Measurements from ENCODE around the gene DENND4A. TPM values are rescaled to one million over a fixed set of nuclear protein-coding genes. Genes with fewer than 3 reads are reported as not detected.

The DENND4A gene
- total RNA-seq, 6 donors from 2014 or later = 20.9 to 66.4 (median 30.8) TPM

DNA sequence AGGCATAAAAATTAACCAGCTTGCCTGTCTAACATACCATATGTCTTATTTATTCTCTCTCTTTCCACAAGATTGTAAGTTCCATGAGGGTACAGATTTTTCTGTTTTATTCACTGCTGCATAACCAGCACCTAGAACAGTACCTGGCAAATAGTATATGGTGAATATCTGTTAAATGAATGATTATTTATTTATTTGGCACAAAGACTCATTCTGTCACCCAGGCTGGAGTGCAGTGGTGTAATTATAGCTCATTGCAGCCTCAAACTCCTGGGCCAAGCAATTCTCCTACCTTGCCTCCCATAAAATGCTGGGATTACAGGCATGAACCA is 24.9 kb downstream of the DENND4A start:
- H3K4me3 ChIP-seq = no peak overlapping the region
- ATAC-seq (ENCODE audit: low FRiP score in 2 of 2) = no peak
- TF ChIP-seq EP300 (IDR thresholded peaks at IDR 0.05) (no peak), POLR2AphosphoS5 (IDR thresholded peaks at IDR 0.05) (no peak), CTCF (IDR thresholded peaks at IDR 0.05) (no peak), POLR2A (IDR thresholded peaks at IDR 0.05) (no peak)
- H3K27me3 ChIP-seq = no peaks in the 10 kb centered on the region
- H3K36me3 ChIP-seq = no peaks in the 10 kb centered on the region
- no peaks in the 10 kb centered on the region for H3K9me3 ChIP-seq
- peak overlapping the region in 2 of 4 donors; percentile 24 to 27 for H3K27ac ChIP-seq
- DNase-seq = no peak
- H3K4me1 ChIP-seq = peaks cover 5 to 44% (median 25%) of the 10 kb centered on the region in 4 donors

- ATAC-seq (ENCODE audit: low FRiP score in 2 of 2) = no peak
- peaks cover 5 to 44% (median 27%) of the 10 kb centered on the region in 4 donors for H3K4me1 ChIP-seq
- no peaks in the 10 kb centered on the region for H3K9me3 ChIP-seq
- no peak overlapping the region for H3K4me3 ChIP-seq
- H3K36me3 ChIP-seq = no peaks in the 10 kb centered on the region
- WGBS, 2 donors = 70 to 74% methylated on average over 3 of the region's 3 CpGs
- TF ChIP-seq CTCF (IDR thresholded peaks at IDR 0.05) (no peak), POLR2AphosphoS5 (IDR thresholded peaks at IDR 0.05) (no peak), POLR2A (IDR thresholded peaks at IDR 0.05) (no peak), EP300 (IDR thresholded peaks at IDR 0.05) (no peak)
- peak overlapping the region in 2 of 4 donors; percentile 27 to 35 for H3K27ac ChIP-seq
- no peaks in the 10 kb centered on the region for H3K27me3 ChIP-seq
- no peak for DNase-seq
These were observed 25.4 kb downstream of the DENND4A start for GRCh38 chr15:65766422-65767263.

DNA sequence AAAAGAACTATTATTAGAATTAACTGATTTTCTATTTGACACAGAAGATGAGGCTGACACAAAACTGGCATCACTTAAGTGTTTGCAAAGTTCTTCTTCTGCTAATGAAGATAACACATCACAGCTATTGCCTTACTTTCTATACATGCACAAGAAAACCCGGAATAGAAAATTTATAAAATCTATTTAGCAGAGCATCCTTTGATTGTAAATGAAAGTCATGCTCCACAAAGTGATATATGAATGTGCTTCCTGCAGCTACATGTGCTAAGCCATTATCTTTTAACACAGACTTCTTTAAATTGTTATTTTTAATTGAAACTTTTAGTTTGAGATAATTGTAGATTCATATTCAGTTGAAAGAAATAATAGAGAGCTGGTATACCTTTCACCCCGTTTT is 27.0 kb downstream of the DENND4A start:
- Histone ChIP-seq H3K9me3 (no peaks in the 10 kb centered on the region), H3K27ac (no peak overlapping the region), H3K4me1 (peaks cover 5 to 44% (median 27%) of the 10 kb centered on the region in 4 donors), H3K36me3 (no peaks in the 10 kb centered on the region), H3K27me3 (no peaks in the 10 kb centered on the region), H3K4me3 (no peak overlapping the region)
- WGBS, 2 donors = 36 to 57% methylated on average over 2 of the region's 2 CpGs
- DNase-seq (no peak), ATAC-seq (ENCODE audit: low FRiP score in 2 of 2) (no peak)
- no peak for TF ChIP-seq POLR2AphosphoS5 (IDR thresholded peaks at IDR 0.05)
- no peak for TF ChIP-seq CTCF (IDR thresholded peaks at IDR 0.05)
- TF ChIP-seq EP300 (IDR thresholded peaks at IDR 0.05) = no peak
- TF ChIP-seq POLR2A (IDR thresholded peaks at IDR 0.05) = no peak

- Histone ChIP-seq H3K4me3 (no peak overlapping the region), H3K9me3 (no peaks in the 10 kb centered on the region), H3K36me3 (peaks cover 0 to 3% (median 0%) of the 10 kb centered on the region in 4 donors), H3K27me3 (no peaks in the 10 kb centered on the region), H3K27ac (no peak overlapping the region), H3K4me1 (peaks cover 5 to 32% (median 21%) of the 10 kb centered on the region in 4 donors)
- WGBS, 2 donors = 79 to 84% methylated on average over 5 of the region's 5 CpGs
- ATAC-seq (ENCODE audit: low FRiP score in 2 of 2) (no peak), DNase-seq (no peak)
- TF ChIP-seq EP300 (IDR thresholded peaks at IDR 0.05) (no peak), POLR2AphosphoS5 (IDR thresholded peaks at IDR 0.05) (no peak), POLR2A (IDR thresholded peaks at IDR 0.05) (no peak), CTCF (IDR thresholded peaks at IDR 0.05) (no peak)
These were observed 28.9 kb downstream of the DENND4A start for GRCh38 chr15:65762914-65763787.
